H1 (cell line): ENCODE measurements around the gene AKAP7. TPM values are rescaled to one million over a fixed set of nuclear protein-coding genes. Genes with fewer than 3 reads are reported as not detected.

ENCODE experiments used
- CTCF ChIA-PET: fragments of 300-600 bp; sonication (Branson Sonifier 250); formaldehyde crosslinking; loops from one replicate; lab custom pipeline; 2021; ENCODE audit not compliant: partially characterized antibody; lab: Charles Lee
- POLR2A ChIA-PET: fragments of 300-600 bp; sonication (Branson Sonifier 250); formaldehyde crosslinking; loops from one replicate; lab custom pipeline; 2021; ENCODE audit warnings: inconsistent platforms; ENCODE audit not compliant: partially characterized antibody; lab: Charles Lee
- DNase-seq, 2 experiments: peaks; one replicate each; pipeline versions ENCODE4 v3.0.0 to v3.0.0-alpha.2; 2010 to 2022; ENCODE audit warnings: low spot score in 2 of 2, low read depth in 1 of 2, mixed read lengths in 1 of 2
- FAIRE-seq: peaks from 2 replicates; lab custom pipeline; 2011; peaks lifted over from hg19 to GRCh38; lab: Jason Lieb, UNC
- H2AFZ ChIP-seq: 2 replicates; pipeline ENCODE4 v1.8.1; 2012; ENCODE audit warnings: low read length, inconsistent platforms
- H2AK5ac ChIP-seq: 2 replicates; pipeline ENCODE4 v1.6.1; 2013; ENCODE audit warnings: low read depth, low read length
- H2BK120ac ChIP-seq: replicated peaks from 2 replicates; pipeline ENCODE3; 2013; ENCODE audit warnings: low read depth, low read length, inconsistent platforms
- H2BK12ac ChIP-seq: 2 replicates; pipeline ENCODE4 v1.6.1; 2013; ENCODE audit warnings: low read depth, low read length
- H2BK15ac ChIP-seq: 2 replicates; pipeline ENCODE4 v1.6.1; 2013; ENCODE audit warnings: low read length
- H2BK20ac ChIP-seq: 2 replicates; pipeline ENCODE4 v1.6.1; 2013; ENCODE audit warnings: low read length
- H2BK5ac ChIP-seq: 2 replicates; pipeline ENCODE4 v1.6.1; 2013; ENCODE audit warnings: low read depth, low read length
- H3K14ac ChIP-seq: 2 replicates; pipeline ENCODE4 v1.6.1; 2013; ENCODE audit warnings: inconsistent platforms; ENCODE audit not compliant: insufficient read length
- H3K18ac ChIP-seq: 2 replicates; pipeline ENCODE4 v1.6.1; 2013; ENCODE audit warnings: low read length; ENCODE audit errors: extremely low read depth
- H3K23ac ChIP-seq: 2 replicates; pipeline ENCODE4 v1.6.1; 2013; ENCODE audit warnings: inconsistent platforms; ENCODE audit not compliant: insufficient read length
- H3K23me2 ChIP-seq: 2 replicates; pipeline ENCODE4 v1.6.1; 2013; ENCODE audit warnings: low read depth, low read length
- H3K27ac ChIP-seq: 2 replicates; pipeline ENCODE4 v1.6.1; 2011; ENCODE audit warnings: low read depth, low read length, inconsistent platforms
- H3K27me3 ChIP-seq, 4 experiments: replicated peaks in 1 of 4; 1 replicate in 1 of 4; 2 replicates in 3 of 4; pipeline versions ENCODE4 v1.6.1 to v1.8.1; 2011 to 2013; ENCODE audit warnings: low read length in 3 of 4, mild to moderate bottlenecking in 3 of 4, inconsistent platforms in 2 of 4, mixed read lengths in 2 of 4, moderate library complexity in 1 of 4; ENCODE audit not compliant: control insufficient read depth in 3 of 4, insufficient read depth in 3 of 4; ENCODE audit errors: extremely low read depth in 1 of 4
- H3K36me3 ChIP-seq, 4 experiments: 2 replicates each; pipeline versions ENCODE4 v1.6.1 to v1.8.1; 2011 to 2013; ENCODE audit warnings: mild to moderate bottlenecking in 4 of 4, low read length in 3 of 4, moderate library complexity in 2 of 4, control low read depth in 1 of 4, inconsistent platforms in 1 of 4; ENCODE audit not compliant: insufficient read depth in 4 of 4, control insufficient read depth in 2 of 4
- H3K4ac ChIP-seq: replicated peaks from 2 replicates; pipeline ENCODE3; 2013; ENCODE audit warnings: low read length, low read depth, mixed read lengths, inconsistent platforms; ENCODE audit not compliant: insufficient read length
- H3K4me1 ChIP-seq, 4 experiments: replicated peaks in 1 of 4; 1 replicate in 1 of 4; 2 replicates in 3 of 4; pipeline versions ENCODE4 v1.6.1 to v1.8.1; 2011 to 2013; ENCODE audit warnings: low read length in 3 of 4, inconsistent platforms in 2 of 4, mixed read lengths in 1 of 4; ENCODE audit not compliant: insufficient read depth in 4 of 4, control insufficient read depth in 3 of 4
- H3K4me2 ChIP-seq, 2 experiments: 2 replicates each; pipeline versions ENCODE4 v1.6.1 to v1.8.1; 2011 to 2013; ENCODE audit warnings: low read depth in 2 of 2, low read length in 2 of 2, control low read depth in 1 of 2, inconsistent platforms in 1 of 2, mild to moderate bottlenecking in 1 of 2; ENCODE audit not compliant: insufficient read depth in 1 of 2
- H3K4me3 ChIP-seq, 4 experiments: fragments of 200-600, 300-600 bp in 1 of 4; sonication (generic), shearing (Covaris generic), sonication (Bioruptor Twin) in 1 of 4; 2 replicates each; pipeline versions ENCODE4 v1.5.1 to v1.8.1; 2011 to 2016; ENCODE audit warnings: low read length in 4 of 4, low read depth in 3 of 4, control low read depth in 2 of 4, inconsistent platforms in 2 of 4, mild to moderate bottlenecking in 2 of 4, mixed read lengths in 1 of 4, moderate library complexity in 1 of 4; ENCODE audit not compliant: insufficient read depth in 2 of 4; ENCODE audit errors: extremely low read depth in 1 of 4
- H3K56ac ChIP-seq: replicated peaks from 2 replicates; pipeline ENCODE3; 2013; ENCODE audit warnings: low read depth, mild to moderate bottlenecking, mixed read lengths, low read length, inconsistent platforms; ENCODE audit not compliant: insufficient read length
- H3K79me1 ChIP-seq: 2 replicates; pipeline ENCODE4 v1.6.1; 2013; ENCODE audit warnings: low read depth, low read length, control low read depth
- H3K79me2 ChIP-seq, 2 experiments: 2 replicates each; pipeline versions ENCODE4 v1.6.1 to v1.8.1; 2012 to 2013; ENCODE audit warnings: low read length in 2 of 2, mild to moderate bottlenecking in 2 of 2, inconsistent platforms in 1 of 2; ENCODE audit not compliant: insufficient read depth in 2 of 2, control insufficient read depth in 1 of 2
- H3K9ac ChIP-seq, 4 experiments: replicated peaks in 1 of 4; 1 replicate in 1 of 4; 2 replicates in 3 of 4; pipeline versions ENCODE4 v1.6.1 to v1.8.1; 2011 to 2013; ENCODE audit warnings: low read depth in 3 of 4, low read length in 3 of 4, control low read depth in 2 of 4, mild to moderate bottlenecking in 2 of 4, moderate library complexity in 2 of 4, inconsistent platforms in 1 of 4; ENCODE audit errors: extremely low read depth in 1 of 4
- H3K9me3 ChIP-seq, 2 experiments: 2 replicates each; pipeline versions ENCODE4 v1.6.1 to v1.8.1; 2012 to 2013; ENCODE audit warnings: mild to moderate bottlenecking in 2 of 2, moderate library complexity in 2 of 2, control low read depth in 1 of 2, inconsistent platforms in 1 of 2, low read depth in 1 of 2, low read length in 1 of 2, mixed read lengths in 1 of 2; ENCODE audit not compliant: insufficient read depth in 2 of 2
- H4K20me1 ChIP-seq, 2 experiments: replicated peaks in 1 of 2; 2 replicates each; pipeline versions ENCODE3 to v1.8.1; 2011 to 2013; ENCODE audit warnings: inconsistent platforms in 2 of 2, low read length in 2 of 2, mild to moderate bottlenecking in 1 of 2; ENCODE audit not compliant: insufficient read depth in 2 of 2, control insufficient read depth in 1 of 2
- H4K5ac ChIP-seq: 2 replicates; pipeline ENCODE4 v1.6.1; 2013; ENCODE audit warnings: low read length, low read depth, mixed read lengths, inconsistent platforms; ENCODE audit not compliant: insufficient read length
- H4K8ac ChIP-seq: 2 replicates; pipeline ENCODE4 v1.8.0; 2013; ENCODE audit warnings: mild to moderate bottlenecking, moderate library complexity, low read length, inconsistent platforms; ENCODE audit not compliant: insufficient read depth; ENCODE audit errors: extremely low read depth
- H4K91ac ChIP-seq: replicated peaks from 2 replicates; pipeline ENCODE3; 2013; ENCODE audit warnings: low read length, mixed read lengths, inconsistent platforms; ENCODE audit not compliant: insufficient read length
- EP300 ChIP-seq, 2 experiments: IDR thresholded peaks; 1 replicate in 1 of 2; 2 replicates in 1 of 2; pipeline ENCODE4 v1.6.1; 2011 to 2012; ENCODE audit warnings: low read depth in 2 of 2, low read length in 2 of 2, mild to moderate bottlenecking in 2 of 2, borderline replicate concordance in 1 of 2, inconsistent platforms in 1 of 2, moderate library complexity in 1 of 2
- GTF2F1 ChIP-seq: IDR thresholded peaks from 2 replicates; pipeline ENCODE4 v1.6.1; 2012; ENCODE audit warnings: low read depth, low read length, improper control_type of control experiment, borderline replicate concordance
- KDM5A ChIP-seq: fragments of 200-600 bp; IDR thresholded peaks from 2 replicates; pipeline ENCODE4 v1.7.1; 2012; ENCODE audit warnings: mild to moderate bottlenecking, low read length, inconsistent platforms, mixed read lengths
- WGBS, 2 experiments: shearing (Covaris generic) in 1 of 2; methylation state at CpG; one replicate each; pipeline versions ENCODE4 v1.1.6 to v1.1.7; 2013 to 2015; ENCODE audit warnings: low lambda C conversion rate in 2 of 2, mixed read lengths in 2 of 2, inconsistent platforms in 1 of 2, low coverage in 1 of 2, missing lambda C conversion rate in 1 of 2; ENCODE audit not compliant: insufficient replicate concordance in 2 of 2, insufficient coverage in 1 of 2, insufficient read length in 1 of 2; ENCODE audit errors: extremely low coverage in 1 of 2, missing lambda C conversion rate in 1 of 2; 5-methylcytosine and 5-hydroxymethylcytosine counted together
- polyA plus RNA-seq, 7 experiments: library from polyadenylated mRNA; depleted of rRNA in 3 of 7; stranded (reverse) in 5 of 7; unstranded in 2 of 7; fragments of >200 nt in 5 of 7; fragments of 200-250 nt in 2 of 7; gene quantifications; 1 replicate in 5 of 7; 2 replicates in 1 of 7; 4 replicates in 1 of 7; pipeline versions ENCODE4 v1.2.1 to v1.2.3, GENCODE V29; 2011 to 2013; ENCODE audit warnings: missing spikeins in 2 of 7, mixed read lengths in 2 of 7
- total RNA-seq: library from RNA; stranded (reverse); fragmentation: NEBNext Ultra II Directional; extraction: Animal tissue kit (Norgen Biotek cat#: 25700); gene quantifications from 2 replicates; pipeline ENCODE4 v1.2.1, GENCODE V29; 2021

The AKAP7 gene
- total and polyA plus RNA-seq, 2 of the 8 experiments (the other 6 are each of a cell fraction or from before 2014, with no cell fraction given) = 4.7 to 16.9 TPM

- H3K79me1 ChIP-seq = no peaks in the 10 kb centered on the region
- ChIA-PET POLR2A (no interaction called here), CTCF (interaction anchor here (1.4 kb wide), 1 partner anchor 276 kb away, joined by 3 read pairs; no protein-coding TSS in a partner anchor)
- H3K4me2 ChIP-seq = no peak overlapping the region
- no peak overlapping the region for H3K9ac ChIP-seq
- H3K23me2 ChIP-seq = no peaks in the 10 kb centered on the region
- H2BK15ac ChIP-seq = no peak overlapping the region
- no peak overlapping the region for H3K23ac ChIP-seq
- no peak overlapping the region for H3K27ac ChIP-seq
- H3K36me3 ChIP-seq = no peaks in the 10 kb centered on the region
- FAIRE-seq (no peak), DNase-seq (no peak)
- no peak overlapping the region for H4K5ac ChIP-seq
- no peak overlapping the region for H2BK5ac ChIP-seq
- H2AFZ ChIP-seq = no peak overlapping the region
- no peak overlapping the region for H3K4ac ChIP-seq
- peaks cover 4 to 14% (median 11%) of the 10 kb centered on the region in 4 experiments for H3K4me1 ChIP-seq
- no peak overlapping the region for H2BK20ac ChIP-seq
- no peak overlapping the region for H2BK120ac ChIP-seq
- no peaks in the 10 kb centered on the region for H3K9me3 ChIP-seq
- no peak overlapping the region for H3K4me3 ChIP-seq
- H3K27me3 ChIP-seq = no peaks in the 10 kb centered on the region
- H3K79me2 ChIP-seq = no peaks in the 10 kb centered on the region
- H4K20me1 ChIP-seq = no peaks in the 10 kb centered on the region
- no peak overlapping the region for H3K14ac ChIP-seq
- WGBS, 2 experiments = 86% methylated on average over 2 of the region's 2 CpGs; no CpG with 5 or more reads in 1 of the 2 experiments
- no peak overlapping the region for H3K56ac ChIP-seq
- H2AK5ac ChIP-seq = no peak overlapping the region
- no peak overlapping the region for H4K91ac ChIP-seq
- H4K8ac ChIP-seq = no peak overlapping the region
- no peak overlapping the region for H3K18ac ChIP-seq
- H2BK12ac ChIP-seq = no peak overlapping the region
- TF ChIP-seq EP300 (IDR thresholded peaks at IDR 0.05; ENCODE audit: borderline replicate concordance in 1 of 2, low read depth in 2 of 2, low read length in 2 of 2) (no peak), GTF2F1 (no peak), KDM5A (no peak)
Observed at GRCh38 chr6:131159578-131159977, 24.3 kb downstream of the AKAP7 start.
